ENCODE measurements around the gene HIVEP3.

Gene HIVEP3

GRCh38 chr1:41534181-41535076 is 384.3 kb downstream of the HIVEP3 start:
- no peaks in the 10 kb centered on the region for H3K4me1 ChIP-seq (ENCODE audit: control extremely low read depth in 1 of 4, control insufficient read depth in 4 of 4, insufficient read depth in 4 of 4, low read length in 3 of 4)
- 97% methylated on average over 15 of the region's 17 CpGs for WGBS (ENCODE audit: insufficient coverage)
- H3K9me3 ChIP-seq (ENCODE audit: control extremely low read depth in 1 of 5, control insufficient read depth in 4 of 5, insufficient read depth in 2 of 5, low read depth in 1 of 5, low read length in 4 of 5), result no peaks in the 10 kb centered on the region
- CTCF ChIA-PET, result interaction anchor here (1.5 kb wide), 1 partner anchor 220 kb away, joined by 3 read pairs; no protein-coding TSS in a partner anchor
- H3K27me3 ChIP-seq (replicated peaks in 2 of 5; ENCODE audit: control insufficient read depth in 4 of 5, insufficient read depth in 5 of 5, low read length in 4 of 5), result no peaks in the 10 kb centered on the region
- POLR2A ChIA-PET, result no interaction called here
- no peak for DNase-seq
- H3K36me3 ChIP-seq (ENCODE audit: control insufficient read depth in 4 of 4, insufficient read depth in 4 of 4, low read length in 3 of 4), result no peaks in the 10 kb centered on the region
- no peak overlapping the region for H3K27ac ChIP-seq (ENCODE audit: insufficient read depth in 1 of 2, low read depth in 1 of 2, low read length in 2 of 2, poor library complexity in 1 of 2, severe bottlenecking in 2 of 2)
- no peak overlapping the region for H3K4me3 ChIP-seq (ENCODE audit: control insufficient read depth in 1 of 7, extremely low read depth in 1 of 7, insufficient read depth in 4 of 7, low read depth in 2 of 7, low read length in 6 of 7)

DNA sequence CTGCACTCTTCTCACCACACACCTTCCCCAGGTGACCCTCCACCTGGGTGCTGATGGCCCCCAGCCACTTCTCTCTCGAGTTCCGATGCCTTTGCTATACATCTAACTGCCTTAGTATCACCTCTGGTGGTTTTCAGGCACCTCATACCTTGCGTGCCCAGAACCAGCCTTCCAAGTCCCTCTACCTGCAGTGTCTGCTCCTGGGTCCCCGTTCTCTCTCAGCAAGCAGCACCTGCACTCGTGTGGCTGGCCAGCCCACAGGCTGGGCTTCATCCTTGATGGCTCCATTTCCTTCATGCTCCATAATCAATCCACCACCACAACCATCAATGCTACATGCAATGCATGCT is 385.0 kb downstream of the HIVEP3 start:
- DNase-seq, result no peak
- Histone ChIP-seq H3K27me3 (replicated peaks in 2 of 5; ENCODE audit: control insufficient read depth in 4 of 5, insufficient read depth in 5 of 5, low read length in 4 of 5) (no peaks in the 10 kb centered on the region), H3K4me1 (ENCODE audit: control extremely low read depth in 1 of 4, control insufficient read depth in 4 of 4, insufficient read depth in 4 of 4, low read length in 3 of 4) (no peaks in the 10 kb centered on the region), H3K4me3 (ENCODE audit: control insufficient read depth in 1 of 7, extremely low read depth in 1 of 7, insufficient read depth in 4 of 7, low read depth in 2 of 7, low read length in 6 of 7) (no peak overlapping the region), H3K36me3 (ENCODE audit: control insufficient read depth in 4 of 4, insufficient read depth in 4 of 4, low read length in 3 of 4) (no peaks in the 10 kb centered on the region), H3K9me3 (ENCODE audit: control extremely low read depth in 1 of 5, control insufficient read depth in 4 of 5, insufficient read depth in 2 of 5, low read depth in 1 of 5, low read length in 4 of 5) (no peaks in the 10 kb centered on the region), H3K27ac (ENCODE audit: insufficient read depth in 1 of 2, low read depth in 1 of 2, low read length in 2 of 2, poor library complexity in 1 of 2, severe bottlenecking in 2 of 2) (no peak overlapping the region)
- 97% methylated on average over 5 of the region's 5 CpGs for WGBS (ENCODE audit: insufficient coverage)
- CTCF ChIA-PET, result interaction anchor here (1.5 kb wide), 1 partner anchor 219 kb away, joined by 3 read pairs; no protein-coding TSS in a partner anchor
- POLR2A ChIA-PET, result no interaction called here

- no peaks in the 10 kb centered on the region for H3K9me3 ChIP-seq (ENCODE audit: control extremely low read depth in 1 of 5, control insufficient read depth in 4 of 5, insufficient read depth in 2 of 5, low read depth in 1 of 5, low read length in 4 of 5)
- CTCF ChIA-PET, result interaction anchor here (1.5 kb wide), 1 partner anchor 219 kb away, joined by 3 read pairs; no protein-coding TSS in a partner anchor
- no peaks in the 10 kb centered on the region for H3K36me3 ChIP-seq (ENCODE audit: control insufficient read depth in 4 of 4, insufficient read depth in 4 of 4, low read length in 3 of 4)
- no peak overlapping the region for H3K4me3 ChIP-seq (ENCODE audit: control insufficient read depth in 1 of 7, extremely low read depth in 1 of 7, insufficient read depth in 4 of 7, low read depth in 2 of 7, low read length in 6 of 7)
- 94% methylated on average over 12 of the region's 12 CpGs for WGBS (ENCODE audit: insufficient coverage)
- no peak overlapping the region for H3K27ac ChIP-seq (ENCODE audit: insufficient read depth in 1 of 2, low read depth in 1 of 2, low read length in 2 of 2, poor library complexity in 1 of 2, severe bottlenecking in 2 of 2)
- H3K27me3 ChIP-seq (replicated peaks in 2 of 5; ENCODE audit: control insufficient read depth in 4 of 5, insufficient read depth in 5 of 5, low read length in 4 of 5), result no peaks in the 10 kb centered on the region
- H3K4me1 ChIP-seq (ENCODE audit: control extremely low read depth in 1 of 4, control insufficient read depth in 4 of 4, insufficient read depth in 4 of 4, low read length in 3 of 4), result no peaks in the 10 kb centered on the region
- POLR2A ChIA-PET, result no interaction called here
- no peak for DNase-seq
Measured at GRCh38 chr1:41533016-41533730, 385.5 kb downstream of the HIVEP3 start.

DNA sequence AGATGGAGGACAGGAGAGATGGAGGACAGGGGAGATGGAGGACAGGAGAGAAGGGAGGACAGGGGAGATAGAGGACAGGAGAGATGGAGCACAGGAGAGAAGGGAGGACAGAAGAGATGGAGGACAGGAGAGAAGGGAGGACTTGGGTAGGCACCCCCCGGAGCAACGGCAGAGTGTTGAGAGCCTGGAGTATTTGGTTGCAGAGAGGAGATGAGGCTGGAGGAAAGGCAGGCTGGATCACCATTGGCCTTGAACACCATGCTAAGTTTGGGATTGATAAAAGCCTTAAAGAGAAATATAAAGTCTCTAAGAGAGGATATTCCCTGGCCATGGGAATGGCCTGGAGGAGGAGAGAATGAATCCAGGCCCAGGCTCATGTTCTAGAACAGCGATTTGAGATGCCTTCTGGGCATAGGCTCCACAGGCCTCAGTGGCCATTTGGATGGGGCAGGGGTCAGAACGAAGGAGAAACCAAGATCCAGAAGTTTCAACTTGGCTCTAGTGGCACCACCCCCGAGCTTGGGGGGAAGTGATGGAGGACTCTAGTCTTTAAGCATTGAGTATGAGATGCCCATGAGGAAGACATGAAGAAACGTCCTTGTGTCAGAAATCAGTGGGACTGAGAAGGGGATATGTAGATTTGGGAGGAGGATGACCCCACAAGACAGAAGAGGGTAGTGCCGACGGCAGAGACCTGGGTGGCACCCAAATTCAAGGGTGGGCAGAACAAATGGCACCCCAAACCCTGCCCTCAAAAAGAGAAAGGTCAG is 386.3 kb downstream of the HIVEP3 start:
- DNase-seq, result no peak
- H3K4me3 ChIP-seq (ENCODE audit: control insufficient read depth in 1 of 7, extremely low read depth in 1 of 7, insufficient read depth in 4 of 7, low read depth in 2 of 7, low read length in 6 of 7), result no peak overlapping the region
- no peaks in the 10 kb centered on the region for H3K27me3 ChIP-seq (replicated peaks in 2 of 5; ENCODE audit: control insufficient read depth in 4 of 5, insufficient read depth in 5 of 5, low read length in 4 of 5)
- ChIA-PET CTCF (no interaction called here), POLR2A (no interaction called here)
- 98% methylated on average over 4 of the region's 8 CpGs for WGBS (ENCODE audit: insufficient coverage)
- no peaks in the 10 kb centered on the region for H3K4me1 ChIP-seq (ENCODE audit: control extremely low read depth in 1 of 4, control insufficient read depth in 4 of 4, insufficient read depth in 4 of 4, low read length in 3 of 4)
- H3K9me3 ChIP-seq (ENCODE audit: control extremely low read depth in 1 of 5, control insufficient read depth in 4 of 5, insufficient read depth in 2 of 5, low read depth in 1 of 5, low read length in 4 of 5), result no peaks in the 10 kb centered on the region
- no peaks in the 10 kb centered on the region for H3K36me3 ChIP-seq (ENCODE audit: control insufficient read depth in 4 of 4, insufficient read depth in 4 of 4, low read length in 3 of 4)
- H3K27ac ChIP-seq (ENCODE audit: insufficient read depth in 1 of 2, low read depth in 1 of 2, low read length in 2 of 2, poor library complexity in 1 of 2, severe bottlenecking in 2 of 2), result no peak overlapping the region

GRCh38 chr1:41530411-41530810 is 388.3 kb downstream of the HIVEP3 start:
- CTCF ChIA-PET, result no interaction called here
- no peaks in the 10 kb centered on the region for H3K36me3 ChIP-seq (ENCODE audit: control insufficient read depth in 4 of 4, insufficient read depth in 4 of 4, low read length in 3 of 4)
- 94% methylated on average over 3 of the region's 5 CpGs for WGBS (ENCODE audit: insufficient coverage)
- H3K4me3 ChIP-seq (ENCODE audit: control insufficient read depth in 1 of 7, extremely low read depth in 1 of 7, insufficient read depth in 4 of 7, low read depth in 2 of 7, low read length in 6 of 7), result no peak overlapping the region
- POLR2A ChIA-PET, result no interaction called here
- no peak overlapping the region for H3K27ac ChIP-seq (ENCODE audit: insufficient read depth in 1 of 2, low read depth in 1 of 2, low read length in 2 of 2, poor library complexity in 1 of 2, severe bottlenecking in 2 of 2)
- H3K4me1 ChIP-seq (ENCODE audit: control extremely low read depth in 1 of 4, control insufficient read depth in 4 of 4, insufficient read depth in 4 of 4, low read length in 3 of 4), result no peaks in the 10 kb centered on the region
- H3K27me3 ChIP-seq (replicated peaks in 2 of 5; ENCODE audit: control insufficient read depth in 4 of 5, insufficient read depth in 5 of 5, low read length in 4 of 5), result no peaks in the 10 kb centered on the region
- no peaks in the 10 kb centered on the region for H3K9me3 ChIP-seq (ENCODE audit: control extremely low read depth in 1 of 5, control insufficient read depth in 4 of 5, insufficient read depth in 2 of 5, low read depth in 1 of 5, low read length in 4 of 5)
- DNase-seq, result no peak

GRCh38 chr1:41529621-41530395 is 388.9 kb downstream of the HIVEP3 start:
- Histone ChIP-seq H3K4me3 (ENCODE audit: control insufficient read depth in 1 of 7, extremely low read depth in 1 of 7, insufficient read depth in 4 of 7, low read depth in 2 of 7, low read length in 6 of 7) (no peak overlapping the region), H3K4me1 (ENCODE audit: control extremely low read depth in 1 of 4, control insufficient read depth in 4 of 4, insufficient read depth in 4 of 4, low read length in 3 of 4) (no peaks in the 10 kb centered on the region), H3K9me3 (ENCODE audit: control extremely low read depth in 1 of 5, control insufficient read depth in 4 of 5, insufficient read depth in 2 of 5, low read depth in 1 of 5, low read length in 4 of 5) (no peaks in the 10 kb centered on the region), H3K27me3 (replicated peaks in 2 of 5; ENCODE audit: control insufficient read depth in 4 of 5, insufficient read depth in 5 of 5, low read length in 4 of 5) (no peaks in the 10 kb centered on the region), H3K36me3 (ENCODE audit: control insufficient read depth in 4 of 4, insufficient read depth in 4 of 4, low read length in 3 of 4) (no peaks in the 10 kb centered on the region), H3K27ac (ENCODE audit: insufficient read depth in 1 of 2, low read depth in 1 of 2, low read length in 2 of 2, poor library complexity in 1 of 2, severe bottlenecking in 2 of 2) (no peak overlapping the region)
- CTCF ChIA-PET, result no interaction called here
- no peak for DNase-seq
- WGBS (ENCODE audit: insufficient coverage), result 99% methylated on average over 21 of the region's 23 CpGs
- POLR2A ChIA-PET, result no interaction called here

Data from common myeloid progenitor, CD34-positive (primary cell).